IPS-20b (cell line): Measurements from ENCODE around the gene CCDC116.
"Not testable (repeated sequence)": the region's sequence is repeated elsewhere in the genome, so short reads cannot be mapped to it uniquely, and the experiment has no call there.

Experiments
- H3K27ac ChIP-seq: one replicate; pipeline ENCODE4 v1.5.1; 2013; ENCODE audit warnings: low read length
- H3K27me3 ChIP-seq: 2 replicates; pipeline ENCODE4 v1.6.1; 2013; ENCODE audit warnings: mild to moderate bottlenecking, low read length, inconsistent platforms; ENCODE audit not compliant: insufficient read depth
- H3K36me3 ChIP-seq: 2 replicates; pipeline ENCODE4 v1.6.1; 2013; ENCODE audit warnings: low read depth, mild to moderate bottlenecking, inconsistent platforms, low read length, moderate library complexity; ENCODE audit not compliant: insufficient read depth
- H3K4me1 ChIP-seq: 2 replicates; pipeline ENCODE4 v1.6.1; 2013; ENCODE audit warnings: mild to moderate bottlenecking, control low read depth, inconsistent platforms, low read length, moderate library complexity; ENCODE audit not compliant: insufficient read depth
- H3K4me3 ChIP-seq: 2 replicates; pipeline ENCODE4 v1.5.1; 2013; ENCODE audit warnings: mild to moderate bottlenecking, low read length, inconsistent platforms
- H3K9ac ChIP-seq: 2 replicates; pipeline ENCODE4 v1.6.1; 2013; ENCODE audit warnings: low read depth, mild to moderate bottlenecking, inconsistent platforms, low read length, moderate library complexity
- H3K9me3 ChIP-seq: 2 replicates; pipeline ENCODE4 v1.6.1; 2013; ENCODE audit warnings: mild to moderate bottlenecking, low read depth, low read length, inconsistent platforms; ENCODE audit not compliant: insufficient read depth

Gene CCDC116

GRCh38 chr22:21596356-21597135, 36.0 kb upstream of the CCDC116 start:
- peaks cover 50% of the 10 kb centered on the region for H3K36me3 ChIP-seq
- H3K27ac ChIP-seq, H3K9ac ChIP-seq, H3K9me3 ChIP-seq, H3K4me1 ChIP-seq, H3K4me3 ChIP-seq, H3K27me3 ChIP-seq: not testable (repeated sequence)

- no peak overlapping the region for H3K9ac ChIP-seq
- no peak overlapping the region for H3K27ac ChIP-seq
- H3K4me3 ChIP-seq: no peak overlapping the region
- H3K36me3 ChIP-seq: peaks cover 42% of the 10 kb centered on the region
- no peaks in the 10 kb centered on the region for H3K4me1 ChIP-seq
- no peaks in the 10 kb centered on the region for H3K27me3 ChIP-seq
- no peaks in the 10 kb centered on the region for H3K9me3 ChIP-seq
Observed at GRCh38 chr22:21598302-21598701, 34.3 kb upstream of the CCDC116 start.

GRCh38 chr22:21599053-21599893, 33.3 kb upstream of the CCDC116 start:
- H3K36me3 ChIP-seq: peaks cover 32% of the 10 kb centered on the region
- no peak overlapping the region for H3K4me3 ChIP-seq
- H3K4me1 ChIP-seq: no peaks in the 10 kb centered on the region
- no peaks in the 10 kb centered on the region for H3K27me3 ChIP-seq
- no peaks in the 10 kb centered on the region for H3K9me3 ChIP-seq
- no peak overlapping the region for H3K27ac ChIP-seq
- H3K9ac ChIP-seq: no peak overlapping the region

- H3K27me3 ChIP-seq: no peaks in the 10 kb centered on the region
- H3K36me3 ChIP-seq: peaks cover 6% of the 10 kb centered on the region
- H3K27ac ChIP-seq: no peak overlapping the region
- no peaks in the 10 kb centered on the region for H3K4me1 ChIP-seq
- no peaks in the 10 kb centered on the region for H3K9me3 ChIP-seq
- no peak overlapping the region for H3K4me3 ChIP-seq
- H3K9ac ChIP-seq: no peak overlapping the region
Observed at GRCh38 chr22:21602579-21602978, 30.0 kb upstream of the CCDC116 start.

- no peaks in the 10 kb centered on the region for H3K27me3 ChIP-seq
- H3K9me3 ChIP-seq: no peaks in the 10 kb centered on the region
- no peak overlapping the region for H3K27ac ChIP-seq
- H3K4me3 ChIP-seq: no peak overlapping the region
- H3K9ac ChIP-seq: no peak overlapping the region
- H3K4me1 ChIP-seq: no peaks in the 10 kb centered on the region
- H3K36me3 ChIP-seq: peaks cover 11% of the 10 kb centered on the region
Observed at GRCh38 chr22:21603973-21604372, 28.6 kb upstream of the CCDC116 start.

GRCh38 chr22:21605887-21606564, 26.5 kb upstream of the CCDC116 start:
- Histone ChIP-seq H3K27ac (no peak overlapping the region), H3K36me3 (peaks cover 23% of the 10 kb centered on the region), H3K4me3 (no peak overlapping the region), H3K9me3 (no peaks in the 10 kb centered on the region), H3K27me3 (no peaks in the 10 kb centered on the region), H3K9ac (no peak overlapping the region), H3K4me1 (no peaks in the 10 kb centered on the region)

- peaks cover 30% of the 10 kb centered on the region for H3K36me3 ChIP-seq
- H3K4me1 ChIP-seq: no peaks in the 10 kb centered on the region
- H3K9ac ChIP-seq: no peak overlapping the region
- H3K27me3 ChIP-seq: no peaks in the 10 kb centered on the region
- H3K27ac ChIP-seq: no peak overlapping the region
- no peaks in the 10 kb centered on the region for H3K9me3 ChIP-seq
- no peak overlapping the region for H3K4me3 ChIP-seq
Observed at GRCh38 chr22:21606775-21607174, 25.8 kb upstream of the CCDC116 start.

GRCh38 chr22:21609556-21610157, 22.9 kb upstream of the CCDC116 start:
- H3K27ac ChIP-seq, H3K4me1 ChIP-seq, H3K4me3 ChIP-seq, H3K9me3 ChIP-seq, H3K27me3 ChIP-seq, H3K9ac ChIP-seq: not testable (repeated sequence)
- peaks cover 51% of the 10 kb centered on the region for H3K36me3 ChIP-seq

GRCh38 chr22:21611210-21611977, 21.2 kb upstream of the CCDC116 start:
- no peak overlapping the region for H3K27ac ChIP-seq
- H3K4me3 ChIP-seq: no peak overlapping the region
- H3K9me3 ChIP-seq: no peaks in the 10 kb centered on the region
- peaks cover 59% of the 10 kb centered on the region for H3K36me3 ChIP-seq
- no peak overlapping the region for H3K9ac ChIP-seq
- H3K4me1 ChIP-seq: no peaks in the 10 kb centered on the region
- no peaks in the 10 kb centered on the region for H3K27me3 ChIP-seq

- Histone ChIP-seq H3K27me3 (no peaks in the 10 kb centered on the region), H3K36me3 (peaks cover 55% of the 10 kb centered on the region), H3K9me3 (no peaks in the 10 kb centered on the region), H3K9ac (no peak overlapping the region), H3K4me1 (no peaks in the 10 kb centered on the region), H3K4me3 (no peak overlapping the region), H3K27ac (no peak overlapping the region)
Observed at GRCh38 chr22:21612858-21613257, 19.7 kb upstream of the CCDC116 start.
